Measurements from ENCODE around the gene HAGH. TPM values are rescaled to one million over a fixed set of nuclear protein-coding genes. Genes with fewer than 3 reads are reported as not detected.

Gene HAGH
- total RNA-seq, 1 donor from 2014 or later = 69.1 TPM

GRCh38 chr16:1794221-1794871 lies 32.3 kb downstream of the HAGH start:
- ATAC-seq (peak; percentile 76 to 83), DNase-seq (peak; percentile 72)
- Histone ChIP-seq H3K27ac (peak overlapping the region; percentile 58), H3K27me3 (ENCODE audit: low read depth) (no peaks in the 10 kb centered on the region), H3K9me3 (peaks cover 6% of the 10 kb centered on the region), H3K4me1 (no peaks in the 10 kb centered on the region), H3K36me3 (peaks cover 7% of the 10 kb centered on the region), H3K4me3 (peak overlapping the region; percentile 39)
- intact Hi-C loops (cut with DNase I) = no loop called here
- no peak for TF ChIP-seq CTCF (IDR thresholded peaks at IDR 0.05)

- Histone ChIP-seq H3K4me3 (peak within 1 kb of the TSS; percentile 39), H3K4me1 (no peaks in the 10 kb centered on the region), H3K27me3 (ENCODE audit: low read depth) (no peaks in the 10 kb centered on the region), H3K36me3 (peaks cover 14% of the 10 kb centered on the region), H3K9me3 (peaks cover 6% of the 10 kb centered on the region), H3K27ac (peak within 1 kb of the TSS; percentile 58)
- ATAC-seq = peak; percentile 75 to 89
- DNase-seq = peak; percentile 58
- TF ChIP-seq CTCF (IDR thresholded peaks at IDR 0.05) = no peak
- intact Hi-C loops (cut with DNase I) = no loop called here
These were observed 32.9 kb downstream of the HAGH start, which contains the start of gene IGFALS for GRCh38 chr16:1793578-1794220. Gene IGFALS (minus strand): TSS chr16:1793705. CDS start chr16:1793652, 53 bp downstream.

GRCh38 chr16:1792836-1793577 lies 33.6 kb downstream of the HAGH start:
- Histone ChIP-seq H3K9me3 (peaks cover 6% of the 10 kb centered on the region), H3K36me3 (peaks cover 21% of the 10 kb centered on the region), H3K27ac (no peak overlapping the region), H3K27me3 (ENCODE audit: low read depth) (no peaks in the 10 kb centered on the region), H3K4me1 (no peaks in the 10 kb centered on the region), H3K4me3 (peak overlapping the region; percentile 39)
- intact Hi-C loops (cut with DNase I) = no loop called here
- TF ChIP-seq CTCF (IDR thresholded peaks at IDR 0.05) = no peak
- DNase-seq = peak; percentile 43
- ATAC-seq = peak in 1 of 2 donors; percentile 1

- no peak for ATAC-seq
- Histone ChIP-seq H3K27me3 (ENCODE audit: low read depth) (no peaks in the 10 kb centered on the region), H3K9me3 (no peaks in the 10 kb centered on the region), H3K4me1 (no peaks in the 10 kb centered on the region), H3K4me3 (no peak overlapping the region), H3K27ac (no peak overlapping the region), H3K36me3 (peaks cover 29% of the 10 kb centered on the region)
- TF ChIP-seq CTCF (IDR thresholded peaks at IDR 0.05) = no peak
- peak; percentile 43 for DNase-seq
- intact Hi-C loops (cut with DNase I) = no loop called here
These were observed 34.4 kb downstream of the HAGH start for GRCh38 chr16:1791943-1792812.
